ENCODE results near the gene SCRN2. TPM values are rescaled to one million over a fixed set of nuclear protein-coding genes. Genes with fewer than 3 reads are reported as not detected.
A peak's percentile ranks its signal among the peaks of the same experiment; 100 is the strongest.

SCRN2 gene
- total and polyA plus RNA-seq, 2 of the 13 experiments (the other 11 are each of a cell fraction or from before 2014, with no cell fraction given), result 21.7 to 29.5 TPM

GRCh38 chr17:47850692-47851573 lies 9.9 kb upstream of the SCRN2 start, which contains the start of gene SP6 (continued):
- TF ChIP-seq, protein P1, sequence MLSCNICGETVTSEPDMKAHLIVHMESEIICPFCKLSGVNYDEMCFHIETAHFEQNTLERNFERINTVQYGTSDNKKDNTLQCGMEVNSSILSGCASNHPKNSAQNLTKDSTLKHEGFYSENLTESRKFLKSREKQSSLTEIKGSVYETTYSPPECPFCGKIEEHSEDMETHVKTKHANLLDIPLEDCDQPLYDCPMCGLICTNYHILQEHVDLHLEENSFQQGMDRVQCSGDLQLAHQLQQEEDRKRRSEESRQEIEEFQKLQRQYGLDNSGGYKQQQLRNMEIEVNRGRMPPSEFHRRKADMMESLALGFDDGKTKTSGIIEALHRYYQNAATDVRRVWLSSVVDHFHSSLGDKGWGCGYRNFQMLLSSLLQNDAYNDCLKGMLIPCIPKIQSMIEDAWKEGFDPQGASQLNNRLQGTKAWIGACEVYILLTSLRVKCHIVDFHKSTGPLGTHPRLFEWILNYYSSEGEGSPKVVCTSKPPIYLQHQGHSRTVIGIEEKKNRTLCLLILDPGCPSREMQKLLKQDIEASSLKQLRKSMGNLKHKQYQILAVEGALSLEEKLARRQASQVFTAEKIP (CRISPR knock-in tag; IDR thresholded peaks at IDR 0.05; ENCODE audit: borderline replicate concordance), result no peak
- TF ChIP-seq ELF3 (CRISPR knock-in tag; IDR thresholded peaks at IDR 0.05) (peak; percentile 40; the same call in 1 of the 2 replicates), XRCC5 (optimal IDR thresholded peaks at IDR 0.05; ENCODE audit: low read length) (peak; percentile 74), ZMYM4 (CRISPR knock-in tag; IDR thresholded peaks at IDR 0.05) (no peak; the same call in 1 of the 2 replicates), ZSCAN30 (CRISPR knock-in tag; IDR thresholded peaks at IDR 0.05) (no peak), ZNF512 (CRISPR knock-in tag; IDR thresholded peaks at IDR 0.05) (no peak), SIN3A (IDR thresholded peaks at IDR 0.05; ENCODE audit: borderline replicate concordance, low read depth, low read length) (no peak), GABPB1 (CRISPR knock-in tag; IDR thresholded peaks at IDR 0.05) (peak; percentile 83), ZNF180 (CRISPR knock-in tag; IDR thresholded peaks at IDR 0.05; ENCODE audit: borderline replicate concordance, low read depth) (no peak), ZNF136 (CRISPR knock-in tag; IDR thresholded peaks at IDR 0.05; ENCODE audit: low read depth) (no peak), ZSCAN25 (CRISPR knock-in tag; IDR thresholded peaks at IDR 0.05) (peak; percentile 71), FOXK1 (CRISPR knock-in tag; IDR thresholded peaks at IDR 0.05; ENCODE audit: borderline replicate concordance, low read depth) (no peak), NCOA1 (CRISPR knock-in tag; IDR thresholded peaks at IDR 0.05) (no peak), ZNF703 (CRISPR knock-in tag; IDR thresholded peaks at IDR 0.05; ENCODE audit: borderline replicate concordance) (no peak), KLF15 (CRISPR knock-in tag; IDR thresholded peaks at IDR 0.05; ENCODE audit: borderline replicate concordance) (no peak), ZNF331 (CRISPR knock-in tag; IDR thresholded peaks at IDR 0.05) (peak; percentile 27; the same call in 1 of the 2 replicates), ZNF251 (CRISPR knock-in tag; IDR thresholded peaks at IDR 0.05) (no peak)
- TF ChIP-seq, protein P2, sequence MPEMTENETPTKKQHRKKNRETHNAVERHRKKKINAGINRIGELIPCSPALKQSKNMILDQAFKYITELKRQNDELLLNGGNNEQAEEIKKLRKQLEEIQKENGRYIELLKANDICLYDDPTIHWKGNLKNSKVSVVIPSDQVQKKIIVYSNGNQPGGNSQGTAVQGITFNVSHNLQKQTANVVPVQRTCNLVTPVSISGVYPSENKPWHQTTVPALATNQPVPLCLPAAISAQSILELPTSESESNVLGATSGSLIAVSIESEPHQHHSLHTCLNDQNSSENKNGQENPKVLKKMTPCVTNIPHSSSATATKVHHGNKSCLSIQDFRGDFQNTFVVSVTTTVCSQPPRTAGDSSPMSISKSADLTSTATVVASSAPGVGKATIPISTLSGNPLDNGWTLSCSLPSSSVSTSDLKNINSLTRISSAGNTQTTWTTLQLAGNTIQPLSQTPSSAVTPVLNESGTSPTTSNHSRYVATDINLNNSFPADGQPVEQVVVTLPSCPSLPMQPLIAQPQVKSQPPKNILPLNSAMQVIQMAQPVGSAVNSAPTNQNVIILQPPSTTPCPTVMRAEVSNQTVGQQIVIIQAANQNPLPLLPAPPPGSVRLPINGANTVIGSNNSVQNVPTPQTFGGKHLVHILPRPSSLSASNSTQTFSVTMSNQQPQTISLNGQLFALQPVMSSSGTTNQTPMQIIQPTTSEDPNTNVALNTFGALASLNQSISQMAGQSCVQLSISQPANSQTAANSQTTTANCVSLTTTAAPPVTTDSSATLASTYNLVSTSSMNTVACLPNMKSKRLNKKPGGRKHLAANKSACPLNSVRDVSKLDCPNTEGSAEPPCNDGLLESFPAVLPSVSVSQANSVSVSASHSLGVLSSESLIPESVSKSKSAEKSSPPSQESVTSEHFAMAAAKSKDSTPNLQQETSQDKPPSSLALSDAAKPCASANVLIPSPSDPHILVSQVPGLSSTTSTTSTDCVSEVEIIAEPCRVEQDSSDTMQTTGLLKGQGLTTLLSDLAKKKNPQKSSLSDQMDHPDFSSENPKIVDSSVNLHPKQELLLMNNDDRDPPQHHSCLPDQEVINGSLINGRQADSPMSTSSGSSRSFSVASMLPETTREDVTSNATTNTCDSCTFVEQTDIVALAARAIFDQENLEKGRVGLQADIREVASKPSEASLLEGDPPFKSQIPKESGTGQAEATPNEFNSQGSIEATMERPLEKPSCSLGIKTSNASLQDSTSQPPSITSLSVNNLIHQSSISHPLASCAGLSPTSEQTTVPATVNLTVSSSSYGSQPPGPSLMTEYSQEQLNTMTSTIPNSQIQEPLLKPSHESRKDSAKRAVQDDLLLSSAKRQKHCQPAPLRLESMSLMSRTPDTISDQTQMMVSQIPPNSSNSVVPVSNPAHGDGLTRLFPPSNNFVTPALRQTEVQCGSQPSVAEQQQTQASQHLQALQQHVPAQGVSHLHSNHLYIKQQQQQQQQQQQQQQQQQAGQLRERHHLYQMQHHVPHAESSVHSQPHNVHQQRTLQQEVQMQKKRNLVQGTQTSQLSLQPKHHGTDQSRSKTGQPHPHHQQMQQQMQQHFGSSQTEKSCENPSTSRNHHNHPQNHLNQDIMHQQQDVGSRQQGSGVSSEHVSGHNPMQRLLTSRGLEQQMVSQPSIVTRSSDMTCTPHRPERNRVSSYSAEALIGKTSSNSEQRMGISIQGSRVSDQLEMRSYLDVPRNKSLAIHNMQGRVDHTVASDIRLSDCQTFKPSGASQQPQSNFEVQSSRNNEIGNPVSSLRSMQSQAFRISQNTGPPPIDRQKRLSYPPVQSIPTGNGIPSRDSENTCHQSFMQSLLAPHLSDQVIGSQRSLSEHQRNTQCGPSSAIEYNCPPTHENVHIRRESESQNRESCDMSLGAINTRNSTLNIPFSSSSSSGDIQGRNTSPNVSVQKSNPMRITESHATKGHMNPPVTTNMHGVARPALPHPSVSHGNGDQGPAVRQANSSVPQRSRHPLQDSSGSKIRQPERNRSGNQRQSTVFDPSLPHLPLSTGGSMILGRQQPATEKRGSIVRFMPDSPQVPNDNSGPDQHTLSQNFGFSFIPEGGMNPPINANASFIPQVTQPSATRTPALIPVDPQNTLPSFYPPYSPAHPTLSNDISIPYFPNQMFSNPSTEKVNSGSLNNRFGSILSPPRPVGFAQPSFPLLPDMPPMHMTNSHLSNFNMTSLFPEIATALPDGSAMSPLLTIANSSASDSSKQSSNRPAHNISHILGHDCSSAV (CRISPR knock-in tag; IDR thresholded peaks at IDR 0.05; ENCODE audit: borderline replicate concordance), result no peak

Data from HepG2 (cell line).